ENCODE results near the gene LAPTM4A.

LAPTM4A gene

GRCh38 chr2:20040489-20041172 is 10.8 kb downstream of the LAPTM4A start:
- Histone ChIP-seq H3K9me3 (ENCODE audit: control insufficient read depth in 5 of 5, low read length in 5 of 5) (no peaks in the 10 kb centered on the region), H3K36me3 (ENCODE audit: control insufficient read depth in 5 of 5, insufficient read depth in 5 of 5, low read length in 5 of 5) (peaks cover 28 to 46% (median 43%) of the 10 kb centered on the region in 5 donors), H3K9ac (ENCODE audit: low read length in 5 of 5) (no peak overlapping the region), H3K4me1 (ENCODE audit: control insufficient read depth in 5 of 5, insufficient read depth in 5 of 5, low read length in 5 of 5) (peaks cover 2 to 35% (median 30%) of the 10 kb centered on the region in 5 donors), H3K4me3 (ENCODE audit: low read depth in 1 of 5, low read length in 5 of 5) (no peak overlapping the region), H3K27me3 (ENCODE audit: control insufficient read depth in 5 of 5, insufficient read depth in 4 of 5, low read length in 5 of 5) (no peaks in the 10 kb centered on the region), H3K27ac (ENCODE audit: low read depth, low read length) (peak overlapping the region; percentile 34)

- peaks cover 2 to 12% (median 10%) of the 10 kb centered on the region in 5 donors for H3K4me1 ChIP-seq (ENCODE audit: control insufficient read depth in 5 of 5, insufficient read depth in 5 of 5, low read length in 5 of 5)
Measured at GRCh38 chr2:20037660-20038059, 13.8 kb downstream of the LAPTM4A start.

DNA sequence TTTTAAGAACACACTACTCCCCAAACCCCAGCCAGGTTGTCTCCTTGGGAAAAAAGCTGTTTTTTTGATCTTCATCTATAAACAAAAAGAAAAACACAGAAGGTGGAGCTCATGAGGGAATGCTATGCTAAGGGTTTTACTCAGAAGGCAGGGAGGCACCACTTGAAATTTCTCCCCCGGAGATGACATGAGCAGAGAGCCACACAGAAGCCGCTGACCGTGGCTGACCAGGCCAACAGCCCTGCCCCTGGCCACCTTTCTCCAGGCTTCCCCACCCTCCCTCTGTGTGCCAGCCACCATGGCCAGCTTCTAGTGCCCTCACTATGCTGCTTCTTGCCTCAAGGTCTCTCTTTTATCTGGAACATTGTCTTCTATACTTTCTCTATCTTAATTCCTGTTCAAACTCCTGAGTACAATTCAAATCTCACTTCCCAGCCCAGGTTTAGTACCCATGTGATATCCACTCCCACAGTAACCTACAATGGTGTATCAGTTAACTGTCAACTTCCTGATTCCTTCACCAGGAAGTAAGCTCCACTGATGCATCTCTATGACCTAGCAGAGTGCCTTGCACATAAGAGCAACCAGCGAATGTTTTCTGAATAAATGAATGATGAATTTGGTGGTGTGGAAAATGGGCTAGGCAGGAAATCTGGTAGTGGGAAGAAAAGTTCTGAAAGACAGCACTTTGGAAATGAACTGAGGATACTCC is 15.3 kb downstream of the LAPTM4A start:
- Histone ChIP-seq H3K4me1 (ENCODE audit: control insufficient read depth in 5 of 5, insufficient read depth in 5 of 5, low read length in 5 of 5) (peaks cover 0 to 5% (median 0%) of the 10 kb centered on the region in 5 donors), H3K9me3 (ENCODE audit: control insufficient read depth in 5 of 5, low read length in 5 of 5) (no peaks in the 10 kb centered on the region), H3K4me3 (ENCODE audit: low read depth in 1 of 5, low read length in 5 of 5) (no peak overlapping the region), H3K27me3 (ENCODE audit: control insufficient read depth in 5 of 5, insufficient read depth in 4 of 5, low read length in 5 of 5) (no peaks in the 10 kb centered on the region), H3K27ac (ENCODE audit: low read depth, low read length) (peak overlapping the region; percentile 13), H3K9ac (ENCODE audit: low read length in 5 of 5) (no peak overlapping the region), H3K36me3 (ENCODE audit: control insufficient read depth in 5 of 5, insufficient read depth in 5 of 5, low read length in 5 of 5) (peaks cover 66 to 90% (median 83%) of the 10 kb centered on the region in 5 donors)

More at GRCh38 chr2:20037660-20038059, 13.8 kb downstream of the LAPTM4A start:
- no peak overlapping the region for H3K4me3 ChIP-seq (ENCODE audit: low read depth in 1 of 5, low read length in 5 of 5)
- H3K9me3 ChIP-seq (ENCODE audit: control insufficient read depth in 5 of 5, low read length in 5 of 5) = no peaks in the 10 kb centered on the region
- no peak overlapping the region for H3K27ac ChIP-seq (ENCODE audit: low read depth, low read length)
- peaks cover 51 to 74% (median 69%) of the 10 kb centered on the region in 5 donors for H3K36me3 ChIP-seq (ENCODE audit: control insufficient read depth in 5 of 5, insufficient read depth in 5 of 5, low read length in 5 of 5)
- peak overlapping the region in 1 of 5 donors; percentile 29 for H3K9ac ChIP-seq (ENCODE audit: low read length in 5 of 5)
- H3K27me3 ChIP-seq (ENCODE audit: control insufficient read depth in 5 of 5, insufficient read depth in 4 of 5, low read length in 5 of 5) = no peaks in the 10 kb centered on the region

DNA sequence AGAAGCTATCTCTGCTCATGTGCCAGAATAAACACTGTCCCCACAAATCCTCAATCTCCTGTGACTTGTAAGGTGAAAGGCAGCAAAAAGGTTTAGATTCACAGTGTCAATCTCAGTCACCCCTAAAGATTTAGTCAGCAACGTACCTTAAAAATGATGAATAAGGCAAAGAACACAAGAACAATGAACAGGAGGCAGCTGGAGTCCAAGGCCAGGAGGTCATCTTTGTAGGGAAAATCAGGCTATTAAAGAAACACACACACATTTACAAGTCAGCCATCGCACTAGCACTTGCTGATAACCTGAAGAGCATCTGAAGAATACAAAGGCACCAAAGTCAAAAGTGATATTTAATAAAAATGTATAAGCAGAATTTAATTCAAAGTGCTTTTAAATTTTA is 16.6 kb downstream of the LAPTM4A start:
- H3K4me3 ChIP-seq (ENCODE audit: low read depth in 1 of 5, low read length in 5 of 5) = no peak overlapping the region
- peaks cover 0 to 5% (median 0%) of the 10 kb centered on the region in 5 donors for H3K4me1 ChIP-seq (ENCODE audit: control insufficient read depth in 5 of 5, insufficient read depth in 5 of 5, low read length in 5 of 5)
- peaks cover 58 to 93% (median 84%) of the 10 kb centered on the region in 5 donors for H3K36me3 ChIP-seq (ENCODE audit: control insufficient read depth in 5 of 5, insufficient read depth in 5 of 5, low read length in 5 of 5)
- no peak overlapping the region for H3K27ac ChIP-seq (ENCODE audit: low read depth, low read length)
- no peak overlapping the region for H3K9ac ChIP-seq (ENCODE audit: low read length in 5 of 5)
- no peaks in the 10 kb centered on the region for H3K27me3 ChIP-seq (ENCODE audit: control insufficient read depth in 5 of 5, insufficient read depth in 4 of 5, low read length in 5 of 5)
- H3K9me3 ChIP-seq (ENCODE audit: control insufficient read depth in 5 of 5, low read length in 5 of 5) = peaks cover 0 to 2% (median 0%) of the 10 kb centered on the region in 5 donors

- no peak overlapping the region for H3K27ac ChIP-seq (ENCODE audit: low read depth, low read length)
- no peak overlapping the region for H3K9ac ChIP-seq (ENCODE audit: low read length in 5 of 5)
- peaks cover 61 to 89% (median 80%) of the 10 kb centered on the region in 5 donors for H3K36me3 ChIP-seq (ENCODE audit: control insufficient read depth in 5 of 5, insufficient read depth in 5 of 5, low read length in 5 of 5)
- H3K4me3 ChIP-seq (ENCODE audit: low read depth in 1 of 5, low read length in 5 of 5) = no peak overlapping the region
- peaks cover 0 to 5% (median 0%) of the 10 kb centered on the region in 5 donors for H3K4me1 ChIP-seq (ENCODE audit: control insufficient read depth in 5 of 5, insufficient read depth in 5 of 5, low read length in 5 of 5)
- no peaks in the 10 kb centered on the region for H3K27me3 ChIP-seq (ENCODE audit: control insufficient read depth in 5 of 5, insufficient read depth in 4 of 5, low read length in 5 of 5)
- H3K9me3 ChIP-seq (ENCODE audit: control insufficient read depth in 5 of 5, low read length in 5 of 5) = peaks cover 0 to 2% (median 0%) of the 10 kb centered on the region in 5 donors
Measured at GRCh38 chr2:20034218-20034617, 17.2 kb downstream of the LAPTM4A start.

GRCh38 chr2:20033322-20033721 is 18.1 kb downstream of the LAPTM4A start:
- H3K36me3 ChIP-seq (ENCODE audit: control insufficient read depth in 5 of 5, insufficient read depth in 5 of 5, low read length in 5 of 5) = peaks cover 68 to 89% (median 76%) of the 10 kb centered on the region in 5 donors

GRCh38 chr2:20030224-20030623 is 21.2 kb downstream of the LAPTM4A start:
- Histone ChIP-seq H3K27me3 (ENCODE audit: control insufficient read depth in 5 of 5, insufficient read depth in 4 of 5, low read length in 5 of 5) (no peaks in the 10 kb centered on the region), H3K4me3 (ENCODE audit: low read depth in 1 of 5, low read length in 5 of 5) (no peak overlapping the region), H3K4me1 (ENCODE audit: control insufficient read depth in 5 of 5, insufficient read depth in 5 of 5, low read length in 5 of 5) (peaks cover 0 to 9% (median 0%) of the 10 kb centered on the region in 5 donors), H3K9ac (ENCODE audit: low read length in 5 of 5) (no peak overlapping the region), H3K36me3 (ENCODE audit: control insufficient read depth in 5 of 5, insufficient read depth in 5 of 5, low read length in 5 of 5) (peaks cover 51 to 71% (median 65%) of the 10 kb centered on the region in 5 donors), H3K27ac (ENCODE audit: low read depth, low read length) (no peak overlapping the region), H3K9me3 (ENCODE audit: control insufficient read depth in 5 of 5, low read length in 5 of 5) (peaks cover 0 to 2% (median 0%) of the 10 kb centered on the region in 5 donors)

More at GRCh38 chr2:20033322-20033721, 18.1 kb downstream of the LAPTM4A start:
- Histone ChIP-seq H3K9ac (ENCODE audit: low read length in 5 of 5) (no peak overlapping the region), H3K4me1 (ENCODE audit: control insufficient read depth in 5 of 5, insufficient read depth in 5 of 5, low read length in 5 of 5) (peaks cover 0 to 5% (median 0%) of the 10 kb centered on the region in 5 donors), H3K27ac (ENCODE audit: low read depth, low read length) (no peak overlapping the region), H3K27me3 (ENCODE audit: control insufficient read depth in 5 of 5, insufficient read depth in 4 of 5, low read length in 5 of 5) (no peaks in the 10 kb centered on the region), H3K9me3 (ENCODE audit: control insufficient read depth in 5 of 5, low read length in 5 of 5) (peaks cover 0 to 2% (median 0%) of the 10 kb centered on the region in 5 donors), H3K4me3 (ENCODE audit: low read depth in 1 of 5, low read length in 5 of 5) (no peak overlapping the region)

DNA sequence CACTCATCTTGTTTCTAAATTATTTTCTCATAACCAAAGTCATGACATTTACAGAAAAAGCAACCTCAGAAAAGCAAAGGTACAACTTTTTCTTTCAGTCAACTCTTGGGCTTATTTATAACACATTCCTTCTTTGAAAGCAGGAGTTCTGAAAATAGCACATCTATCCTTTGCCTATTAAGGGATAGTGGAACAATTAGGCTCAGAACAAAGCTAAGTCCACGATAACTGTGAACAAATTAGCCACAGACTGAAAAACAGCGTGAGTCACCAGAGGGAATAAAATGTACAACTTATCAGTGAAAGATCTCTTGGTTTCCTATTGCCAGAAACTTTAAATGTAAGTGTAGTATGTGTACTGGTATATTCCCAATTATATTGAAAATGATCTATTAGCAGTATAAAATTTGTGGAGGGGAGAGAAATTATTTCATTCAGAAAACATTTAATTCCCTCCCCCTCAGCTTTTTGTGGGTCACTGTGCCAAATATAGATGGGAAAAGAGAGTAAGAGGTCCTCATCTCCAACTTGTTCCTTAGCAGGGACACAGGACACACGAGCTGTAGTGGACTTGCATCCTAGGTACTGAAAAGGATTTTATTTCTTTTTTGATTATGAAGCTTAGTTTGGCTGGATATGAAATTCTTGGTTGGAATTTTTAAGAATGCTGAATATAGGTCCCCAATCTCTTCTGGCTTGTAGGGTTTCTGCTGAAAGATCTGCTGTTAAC is 23.6 kb downstream of the LAPTM4A start:
- peaks cover 31 to 50% (median 44%) of the 10 kb centered on the region in 5 donors for H3K36me3 ChIP-seq (ENCODE audit: control insufficient read depth in 5 of 5, insufficient read depth in 5 of 5, low read length in 5 of 5)
- no peak overlapping the region for H3K9ac ChIP-seq (ENCODE audit: low read length in 5 of 5)
- H3K27me3 ChIP-seq (ENCODE audit: control insufficient read depth in 5 of 5, insufficient read depth in 4 of 5, low read length in 5 of 5) = no peaks in the 10 kb centered on the region
- H3K4me1 ChIP-seq (ENCODE audit: control insufficient read depth in 5 of 5, insufficient read depth in 5 of 5, low read length in 5 of 5) = peaks cover 0 to 9% (median 0%) of the 10 kb centered on the region in 5 donors
- peaks cover 0 to 2% (median 0%) of the 10 kb centered on the region in 5 donors for H3K9me3 ChIP-seq (ENCODE audit: control insufficient read depth in 5 of 5, low read length in 5 of 5)
- no peak overlapping the region for H3K4me3 ChIP-seq (ENCODE audit: low read depth in 1 of 5, low read length in 5 of 5)
- H3K27ac ChIP-seq (ENCODE audit: low read depth, low read length) = peak overlapping the region; percentile 35

- Histone ChIP-seq H3K4me1 (ENCODE audit: control insufficient read depth in 5 of 5, insufficient read depth in 5 of 5, low read length in 5 of 5) (peaks cover 0 to 9% (median 0%) of the 10 kb centered on the region in 5 donors), H3K4me3 (ENCODE audit: low read depth in 1 of 5, low read length in 5 of 5) (no peak overlapping the region), H3K27ac (ENCODE audit: low read depth, low read length) (peak overlapping the region; percentile 35), H3K27me3 (ENCODE audit: control insufficient read depth in 5 of 5, insufficient read depth in 4 of 5, low read length in 5 of 5) (no peaks in the 10 kb centered on the region), H3K9ac (ENCODE audit: low read length in 5 of 5) (no peak overlapping the region), H3K36me3 (ENCODE audit: control insufficient read depth in 5 of 5, insufficient read depth in 5 of 5, low read length in 5 of 5) (peaks cover 25 to 44% (median 39%) of the 10 kb centered on the region in 5 donors), H3K9me3 (ENCODE audit: control insufficient read depth in 5 of 5, low read length in 5 of 5) (peaks cover 0 to 2% (median 0%) of the 10 kb centered on the region in 5 donors)
Measured at GRCh38 chr2:20027260-20027677, 24.2 kb downstream of the LAPTM4A start.

Data from subcutaneous abdominal adipose tissue (tissue), 5 donors.